Measurements from ENCODE around the gene RSRC1.
A peak's percentile ranks its signal among the peaks of the same experiment; 100 is the strongest.
"Not testable (repeated sequence)": the region's sequence is repeated elsewhere in the genome, so short reads cannot be mapped to it uniquely, and the experiment has no call there.

RSRC1 gene

GRCh38 chr3:158540066-158540465, 430.2 kb downstream of the RSRC1 start:
- no peak for DNase-seq

- DNase-seq = no peak
Observed at GRCh38 chr3:158548691-158549090, 438.8 kb downstream of the RSRC1 start.

GRCh38 chr3:158549938-158550337, 440.0 kb downstream of the RSRC1 start:
- DNase-seq = not testable (repeated sequence)

GRCh38 chr3:158552124-158552523, 442.2 kb downstream of the RSRC1 start:
- DNase-seq = no peak

GRCh38 chr3:158559504-158559903, 449.6 kb downstream of the RSRC1 start:
- DNase-seq = no peak

- DNase-seq = no peak
Observed at GRCh38 chr3:158560979-158561378, 451.1 kb downstream of the RSRC1 start.

GRCh38 chr3:158562674-158563073, 452.8 kb downstream of the RSRC1 start:
- no peak for DNase-seq

- DNase-seq = no peak
Observed at GRCh38 chr3:158563076-158563475, 453.2 kb downstream of the RSRC1 start.

- no peak for DNase-seq
Observed at GRCh38 chr3:158565076-158565475, 455.2 kb downstream of the RSRC1 start.

- DNase-seq = no peak
Observed at GRCh38 chr3:158568784-158569183, 458.9 kb downstream of the RSRC1 start.

GRCh38 chr3:158569794-158570193, 459.9 kb downstream of the RSRC1 start:
- DNase-seq = no peak

- DNase-seq = peak; percentile 62
Observed at GRCh38 chr3:158570999-158571702, 461.3 kb downstream of the RSRC1 start, which contains the start of gene MLF1. Gene MLF1, plus strand, starts transcription at chr3:158571194. Its CDS starts 107 bp downstream, at chr3:158571301.

GRCh38 chr3:158571969-158572765, 462.3 kb downstream of the RSRC1 start:
- no peak for DNase-seq

GRCh38 chr3:158572766-158573060, 462.8 kb downstream of the RSRC1 start:
- DNase-seq = no peak

GRCh38 chr3:158573714-158574113, 463.8 kb downstream of the RSRC1 start:
- no peak for DNase-seq

GRCh38 chr3:158574646-158575045, 464.8 kb downstream of the RSRC1 start:
- no peak for DNase-seq

- DNase-seq = no peak
Observed at GRCh38 chr3:158590223-158590622, 480.3 kb downstream of the RSRC1 start.

Data from T-helper 9 cell (primary cell).